ENCODE measurements around the gene CDS2.
A peak's percentile ranks its signal among the peaks of the same experiment; 100 is the strongest.

The CDS2 gene

GRCh38 chr20:5181958-5182357 is 55.1 kb downstream of the CDS2 start:
- no peak for DNase-seq

- DNase-seq: no peak
Measured at GRCh38 chr20:5182615-5183254, 55.9 kb downstream of the CDS2 start.

GRCh38 chr20:5183731-5184474 is 57.1 kb downstream of the CDS2 start:
- DNase-seq: no peak

- no peak for DNase-seq
Measured at GRCh38 chr20:5184684-5185083, 57.9 kb downstream of the CDS2 start.

GRCh38 chr20:5187122-5187521 is 60.3 kb downstream of the CDS2 start:
- no peak for DNase-seq

- DNase-seq: no peak
Measured at GRCh38 chr20:5188736-5189135, 61.9 kb downstream of the CDS2 start.

GRCh38 chr20:5189917-5190316 is 63.1 kb downstream of the CDS2 start:
- DNase-seq: no peak

- no peak for DNase-seq
Measured at GRCh38 chr20:5190444-5190843, 63.6 kb downstream of the CDS2 start.

- peak; percentile 89 for DNase-seq
Measured at GRCh38 chr20:5191829-5192569, 65.2 kb downstream of the CDS2 start.

- DNase-seq: no peak
Measured at GRCh38 chr20:5192570-5193431, 66.0 kb downstream of the CDS2 start.

- no peak for DNase-seq
Measured at GRCh38 chr20:5195655-5196054, 68.8 kb downstream of the CDS2 start.

GRCh38 chr20:5196149-5196548 is 69.3 kb downstream of the CDS2 start:
- no peak for DNase-seq

- no peak for DNase-seq
Measured at GRCh38 chr20:5197270-5197827, 70.5 kb downstream of the CDS2 start.

- no peak for DNase-seq
Measured at GRCh38 chr20:5197847-5198650, 71.2 kb downstream of the CDS2 start.

GRCh38 chr20:5198651-5198924 is 71.8 kb downstream of the CDS2 start:
- no peak for DNase-seq

GRCh38 chr20:5203380-5203779 is 76.6 kb downstream of the CDS2 start:
- no peak for DNase-seq

- DNase-seq: peak; percentile 91
Measured at GRCh38 chr20:5205348-5206210, 78.8 kb downstream of the CDS2 start.

- no peak for DNase-seq
Measured at GRCh38 chr20:5207138-5207537, 80.3 kb downstream of the CDS2 start.

GRCh38 chr20:5211803-5212714 is 85.3 kb downstream of the CDS2 start:
- DNase-seq: no peak

All from hematopoietic multipotent progenitor cell treated with erythropoietin and hydrocortisone succinate and interleukin-3 and kit ligand, for 6 days (in vitro differentiated cells).